ENCODE data around the gene SLC4A5.

Gene SLC4A5

GRCh38 chr2:74201196-74201595 lies 142.0 kb downstream of the SLC4A5 start:
- CTCF ChIA-PET = no interaction called here
- TF ChIP-seq CTCF (conservative IDR thresholded peaks at IDR 0.05; ENCODE audit: low read depth) = no peak
- peak overlapping the region; percentile 66 for H3K27ac ChIP-seq
- no peak for DNase-seq (ENCODE audit: low spot score)
- POLR2A ChIA-PET (ENCODE audit: low non-redundant PET) = interaction anchor here (1.5 kb wide), 1 partner anchor 22 kb away, joined by 3 read pairs; the partner anchor contains the start of gene MOB1A

- DNase-seq (ENCODE audit: low spot score) = no peak
- TF ChIP-seq CTCF (conservative IDR thresholded peaks at IDR 0.05; ENCODE audit: low read depth) = no peak
- POLR2A ChIA-PET (ENCODE audit: low non-redundant PET) = interaction anchor here (0.6 to 2.1 kb wide), 4 partner anchors 12 to 48 kb away, joined by 3 to 10 read pairs (median 4); partner anchors contain the start of gene MOB1A
- CTCF ChIA-PET = interaction anchor here (0.6 to 1.2 kb wide), 3 partner anchors 22 to 346 kb away, joined by 3 to 7 read pairs (median 5); partner anchors contain the start of gene MOB1A
- peak overlapping the region; percentile 98 for H3K27ac ChIP-seq
Measured at GRCh38 chr2:74199871-74200305, 143.3 kb downstream of the SLC4A5 start.

GRCh38 chr2:74199275-74199701 lies 143.9 kb downstream of the SLC4A5 start:
- TF ChIP-seq CTCF (conservative IDR thresholded peaks at IDR 0.05; ENCODE audit: low read depth) = 0 out of 2 replicates have a peak, but pooled peaks have one; percentile 46
- CTCF ChIA-PET = interaction anchor here (0.6 to 1.5 kb wide), 6 partner anchors 11 to 345 kb away, joined by 3 to 7 read pairs (median 4); partner anchors contain the start of gene MOB1A
- no peak for DNase-seq (ENCODE audit: low spot score)
- peak overlapping the region; percentile 98 for H3K27ac ChIP-seq
- POLR2A ChIA-PET (ENCODE audit: low non-redundant PET) = interaction anchor here (0.6 to 2.1 kb wide), 3 partner anchors 11 to 48 kb away, joined by 4 to 10 read pairs (median 5); no protein-coding TSS in a partner anchor

GRCh38 chr2:74198461-74199274 lies 144.5 kb downstream of the SLC4A5 start, which contains the start of gene MTHFD2:
MTHFD2 (plus strand) TSS chr2:74198615; CDS start chr2:74198642, 27 bp downstream.
- peak within 1 kb of the TSS; percentile 98 for H3K27ac ChIP-seq
- ChIA-PET POLR2A (ENCODE audit: low non-redundant PET) (interaction anchor here (0.6 to 2.1 kb wide), 2 partner anchors 10 to 341 kb away, joined by 3 to 10 read pairs; no protein-coding TSS in a partner anchor), CTCF (interaction anchor here (0.6 to 1.5 kb wide), 7 partner anchors 9 to 45 kb away, joined by 3 to 5 read pairs (median 4); partner anchors contain the start of gene MOB1A)
- peak; percentile 98 for DNase-seq (ENCODE audit: low spot score)
- peak; percentile 83 for TF ChIP-seq CTCF (conservative IDR thresholded peaks at IDR 0.05; ENCODE audit: low read depth)

GRCh38 chr2:74198023-74198460 lies 145.2 kb downstream of the SLC4A5 start:
- no peak for TF ChIP-seq CTCF (conservative IDR thresholded peaks at IDR 0.05; ENCODE audit: low read depth)
- ChIA-PET POLR2A (ENCODE audit: low non-redundant PET) (interaction anchor here (0.6 to 2.1 kb wide), 2 partner anchors 10 to 340 kb away, joined by 3 to 10 read pairs; no protein-coding TSS in a partner anchor), CTCF (interaction anchor here (0.6 to 1.5 kb wide), 4 partner anchors 9 to 27 kb away, joined by 3 to 5 read pairs (median 4); no protein-coding TSS in a partner anchor)
- no peak for DNase-seq (ENCODE audit: low spot score)
- peak overlapping the region; percentile 98 for H3K27ac ChIP-seq

GRCh38 chr2:74197049-74197448 lies 146.2 kb downstream of the SLC4A5 start:
- no peak for TF ChIP-seq CTCF (conservative IDR thresholded peaks at IDR 0.05; ENCODE audit: low read depth)
- no peak for DNase-seq (ENCODE audit: low spot score)
- no peak overlapping the region for H3K27ac ChIP-seq
- ChIA-PET CTCF (no interaction called here), POLR2A (ENCODE audit: low non-redundant PET) (interaction anchor here (0.7 kb wide), 1 partner anchor 8 kb away, joined by 3 read pairs; no protein-coding TSS in a partner anchor)
